NCI-H1436 (cell line): ENCODE results near the gene GNA15.
"Not testable (repeated sequence)": the region's sequence is repeated elsewhere in the genome, so short reads cannot be mapped to it uniquely, and the experiment has no call there.

Experiments
- DNase-seq: peaks from one replicate; lab custom pipeline; 2025; lab: John Stamatoyannopoulos, UW

The GNA15 gene

GRCh38 chr19:3149526-3150505 lies 14.0 kb downstream of the GNA15 start:
- DNase-seq: no peak

- DNase-seq: no peak
Measured at GRCh38 chr19:3150739-3151329, 15.0 kb downstream of the GNA15 start.

- no peak for DNase-seq
Measured at GRCh38 chr19:3151563-3152418, 16.0 kb downstream of the GNA15 start.

GRCh38 chr19:3152419-3152780 lies 16.6 kb downstream of the GNA15 start:
- no peak for DNase-seq

GRCh38 chr19:3153286-3154230 lies 17.7 kb downstream of the GNA15 start:
- no peak for DNase-seq

GRCh38 chr19:3154447-3154846 lies 18.6 kb downstream of the GNA15 start:
- not testable (repeated sequence) for DNase-seq

- DNase-seq: peak; percentile 84
Measured at GRCh38 chr19:3154957-3155736, 19.3 kb downstream of the GNA15 start.

GRCh38 chr19:3157096-3157845 lies 21.4 kb downstream of the GNA15 start:
- no peak for DNase-seq

- DNase-seq: no peak
Measured at GRCh38 chr19:3159565-3159964, 23.7 kb downstream of the GNA15 start.

GRCh38 chr19:3160219-3160618 lies 24.4 kb downstream of the GNA15 start:
- DNase-seq: no peak

- no peak for DNase-seq
Measured at GRCh38 chr19:3161453-3161852, 25.6 kb downstream of the GNA15 start.

- DNase-seq: no peak
Measured at GRCh38 chr19:3162418-3163229, 26.8 kb downstream of the GNA15 start.

GRCh38 chr19:3163230-3163886 lies 27.5 kb downstream of the GNA15 start:
- DNase-seq: peak; percentile 76

GRCh38 chr19:3163943-3164342 lies 28.1 kb downstream of the GNA15 start:
- DNase-seq: no peak

GRCh38 chr19:3167533-3168272 lies 31.9 kb downstream of the GNA15 start:
- no peak for DNase-seq

- no peak for DNase-seq
Measured at GRCh38 chr19:3171894-3172672, 36.2 kb downstream of the GNA15 start.

GRCh38 chr19:3172673-3173000 lies 36.8 kb downstream of the GNA15 start:
- DNase-seq: not testable (repeated sequence)
